Left lung (tissue), 10 donors: ENCODE data around the gene AKIP1. TPM values are rescaled to one million over a fixed set of nuclear protein-coding genes. Genes with fewer than 3 reads are reported as not detected.
"Not testable (repeated sequence)": the region's sequence is repeated elsewhere in the genome, so short reads cannot be mapped to it uniquely, and the experiment has no call there.

Source experiments
- ATAC-seq: fragments of 200-7000 bp; cut with Tn5 transposase; one replicate; pipeline ENCODE4 v1.9.1; 2020; ENCODE audit warnings: moderate library complexity
- DNase-seq, 4 donors: peaks; one replicate each; pipeline ENCODE4 v3.0.0-alpha.2; 2013 to 2020
- H3K27ac ChIP-seq, 2 donors: fragments of 200-600 bp; sonication (generic) in 1 of 2; one replicate each; pipeline versions ENCODE4 v1.5.0 to v1.8.0; 2020 to 2021
- H3K27me3 ChIP-seq, 2 donors: fragments of 200-600 bp; sonication (generic) in 1 of 2; one replicate each; pipeline versions ENCODE4 v1.5.0 to v1.8.0; 2020 to 2021
- H3K36me3 ChIP-seq, 2 donors: fragments of 200-600 bp; sonication (generic) in 1 of 2; one replicate each; pipeline versions ENCODE4 v1.5.0 to v1.8.0; 2020 to 2021
- H3K4me1 ChIP-seq, 2 donors: fragments of 200-600 bp; one replicate each; pipeline ENCODE4 v1.8.0; 2021
- H3K4me3 ChIP-seq, 2 donors: fragments of 200-600 bp; sonication (generic) in 1 of 2; one replicate each; pipeline versions ENCODE4 v1.5.0 to v1.8.0; 2020 to 2021; ENCODE audit warnings: mild to moderate bottlenecking in 1 of 2
- H3K9me3 ChIP-seq, 2 donors: fragments of 200-600 bp; sonication (generic) in 1 of 2; one replicate each; pipeline versions ENCODE4 v1.5.0 to v1.8.0; 2020 to 2021
- intact Hi-C, 2 donors: fragments of 100-400 bp; cut with DNase I; formaldehyde crosslinking; loops; one replicate each; pipeline versions ENCODE4 v1.11.2 to v1.14.2; 2022
- polyA plus RNA-seq, 6 donors: library from polyadenylated mRNA; unstranded; fragments of 120-200 nt; gene quantifications; one replicate each; pipeline ENCODE4 v1.2.1, GENCODE V29; 2013; ENCODE audit not compliant: insufficient read length in 6 of 6
- total RNA-seq, 2 donors: library from RNA; stranded (reverse); fragmentation: NEBNext Ultra II Directional; extraction: Animal tissue kit (Norgen Biotek cat#: 25700); gene quantifications; one replicate each; pipeline ENCODE4 v1.2.1, GENCODE V29; 2021
- TF ChIP-seq, protein P1 (sequence below), 2 donors: fragments of 200-600 bp; sonication (generic) in 1 of 2; IDR thresholded peaks; one replicate each; pipeline versions ENCODE4 v1.5.0 to v1.8.0; 2021; ENCODE audit warnings: antibody characterized with exemption in 2 of 2
- donor health status: DM: no; HTN: yes; CAD: no.
- donor health status: DM: no; HTN: no; CAD: no.

Gene AKIP1
- total and polyA plus RNA-seq, 8 donors: 20.1 to 29.1 (median 22.5) TPM

DNA sequence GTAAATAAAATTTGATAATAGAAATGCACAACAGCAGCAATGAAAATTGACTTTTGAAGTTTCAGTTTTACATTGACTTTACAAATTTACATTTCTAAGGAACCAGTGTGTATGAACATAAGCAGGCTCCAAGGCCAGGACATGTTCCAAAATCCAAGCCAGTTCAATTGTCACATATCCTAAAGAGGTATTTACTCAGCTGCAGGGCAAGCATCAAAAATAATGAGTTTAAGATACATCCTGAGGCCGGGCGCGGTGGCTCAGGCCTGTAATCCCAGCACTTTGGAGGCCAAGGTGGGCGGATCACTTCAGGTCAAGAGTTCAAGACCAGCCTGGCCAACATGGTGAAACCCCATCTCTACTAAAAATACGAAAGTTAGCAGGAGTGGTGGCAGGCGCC is 39.0 kb upstream of the AKIP1 start:
- TF ChIP-seq, protein P1, sequence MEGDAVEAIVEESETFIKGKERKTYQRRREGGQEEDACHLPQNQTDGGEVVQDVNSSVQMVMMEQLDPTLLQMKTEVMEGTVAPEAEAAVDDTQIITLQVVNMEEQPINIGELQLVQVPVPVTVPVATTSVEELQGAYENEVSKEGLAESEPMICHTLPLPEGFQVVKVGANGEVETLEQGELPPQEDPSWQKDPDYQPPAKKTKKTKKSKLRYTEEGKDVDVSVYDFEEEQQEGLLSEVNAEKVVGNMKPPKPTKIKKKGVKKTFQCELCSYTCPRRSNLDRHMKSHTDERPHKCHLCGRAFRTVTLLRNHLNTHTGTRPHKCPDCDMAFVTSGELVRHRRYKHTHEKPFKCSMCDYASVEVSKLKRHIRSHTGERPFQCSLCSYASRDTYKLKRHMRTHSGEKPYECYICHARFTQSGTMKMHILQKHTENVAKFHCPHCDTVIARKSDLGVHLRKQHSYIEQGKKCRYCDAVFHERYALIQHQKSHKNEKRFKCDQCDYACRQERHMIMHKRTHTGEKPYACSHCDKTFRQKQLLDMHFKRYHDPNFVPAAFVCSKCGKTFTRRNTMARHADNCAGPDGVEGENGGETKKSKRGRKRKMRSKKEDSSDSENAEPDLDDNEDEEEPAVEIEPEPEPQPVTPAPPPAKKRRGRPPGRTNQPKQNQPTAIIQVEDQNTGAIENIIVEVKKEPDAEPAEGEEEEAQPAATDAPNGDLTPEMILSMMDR (IDR thresholded peaks at IDR 0.05): no peak
- peak overlapping the region; percentile 86 to 92 for H3K27ac ChIP-seq
- H3K9me3 ChIP-seq: no peaks in the 10 kb centered on the region
- DNase-seq (no peak), ATAC-seq (no peak)
- peaks cover 14 to 53% of the 10 kb centered on the region in 2 donors for H3K4me1 ChIP-seq
- H3K27me3 ChIP-seq: peaks cover 0 to 41% of the 10 kb centered on the region in 2 donors
- H3K4me3 ChIP-seq: no peak overlapping the region
- intact Hi-C loops: no loop called here
- no peaks in the 10 kb centered on the region for H3K36me3 ChIP-seq

DNA sequence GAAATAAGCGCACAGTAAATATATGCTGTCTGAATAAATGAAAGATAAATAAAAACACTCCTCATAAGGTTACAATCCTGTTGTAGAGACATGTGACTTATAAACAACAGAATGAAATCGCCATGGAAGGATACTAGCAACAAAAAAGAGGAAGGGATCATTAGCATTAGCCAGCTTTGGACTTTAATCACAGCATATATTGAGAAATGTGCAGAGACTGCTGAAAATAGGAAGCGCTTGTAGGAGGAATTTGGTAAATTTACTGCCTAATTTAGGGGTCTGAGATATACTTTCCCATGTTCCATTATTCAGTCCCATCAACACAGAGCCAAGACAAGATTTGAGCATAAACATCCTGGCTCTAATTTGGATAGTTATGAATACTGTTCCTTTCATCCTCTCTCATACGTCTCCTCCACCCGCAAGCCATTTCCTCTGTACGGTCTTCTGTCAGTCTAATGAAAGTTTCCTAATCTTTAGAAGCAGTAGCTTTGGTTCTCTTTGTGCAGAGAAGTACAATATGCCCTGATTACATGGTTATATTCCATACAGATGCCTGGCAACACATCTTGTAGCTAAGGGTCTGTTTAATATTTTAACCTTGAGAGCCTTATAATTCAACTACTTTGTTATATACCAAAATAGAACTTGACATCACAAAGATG is 37.1 kb upstream of the AKIP1 start:
- no peak overlapping the region for H3K4me3 ChIP-seq
- peak in 1 of 4 donors; percentile 37 for DNase-seq
- TF ChIP-seq, protein P1 (IDR thresholded peaks at IDR 0.05): no peak
- ATAC-seq: no peak
- H3K27me3 ChIP-seq: peaks cover 0 to 41% of the 10 kb centered on the region in 2 donors
- intact Hi-C loops: no loop called here
- H3K36me3 ChIP-seq: no peaks in the 10 kb centered on the region
- peaks cover 8 to 41% of the 10 kb centered on the region in 2 donors for H3K4me1 ChIP-seq
- H3K27ac ChIP-seq: peak overlapping the region; percentile 15 to 39
- no peaks in the 10 kb centered on the region for H3K9me3 ChIP-seq

DNA sequence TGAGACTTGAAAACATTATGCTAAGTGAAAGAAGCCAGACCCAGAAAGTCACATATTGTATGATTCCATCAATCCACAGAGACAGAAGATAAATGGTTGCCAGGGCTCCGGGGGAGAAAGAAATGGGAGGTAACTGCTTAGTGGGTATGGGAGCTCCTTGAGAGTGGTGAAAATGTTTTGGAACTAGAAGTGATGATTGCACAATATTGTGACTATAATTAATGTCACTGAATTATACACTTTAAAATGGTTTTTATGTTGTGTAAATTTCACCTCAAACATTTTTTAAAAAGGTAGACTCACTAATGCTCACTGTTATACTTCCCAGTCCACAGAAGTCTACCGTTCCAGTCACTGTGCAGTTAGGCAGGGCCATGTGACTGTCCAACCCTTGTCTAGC is 32.2 kb upstream of the AKIP1 start:
- intact Hi-C loops: no loop called here
- Histone ChIP-seq H3K27me3 (no peaks in the 10 kb centered on the region), H3K4me3 (no peak overlapping the region), H3K4me1 (peaks cover 0 to 10% of the 10 kb centered on the region in 2 donors), H3K36me3 (no peaks in the 10 kb centered on the region), H3K27ac (no peak overlapping the region), H3K9me3 (no peaks in the 10 kb centered on the region)
- ATAC-seq: no peak
- no peak for DNase-seq
- TF ChIP-seq, protein P1 (IDR thresholded peaks at IDR 0.05): no peak

DNA sequence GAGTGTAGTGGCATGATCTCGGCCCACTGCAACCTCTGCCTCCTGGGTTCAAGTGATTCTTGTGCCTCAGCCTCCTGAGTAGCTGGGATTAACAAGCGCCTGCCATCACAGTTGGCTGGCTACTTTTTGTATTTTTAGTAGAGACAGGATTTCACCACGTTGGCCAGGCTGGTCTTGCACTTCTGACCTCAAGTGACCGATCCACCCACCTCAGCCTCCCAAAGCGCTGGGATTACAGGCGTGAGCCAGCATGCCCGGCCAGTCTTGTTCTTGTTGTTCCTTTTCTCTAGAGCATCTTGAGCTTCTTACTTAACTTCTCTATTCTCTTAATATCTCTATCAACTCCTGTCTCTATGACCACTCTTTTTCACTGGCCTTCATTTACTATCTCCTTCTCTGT is 29.4 kb upstream of the AKIP1 start:
- ATAC-seq, H3K27ac ChIP-seq, intact Hi-C loops, H3K4me3 ChIP-seq, H3K27me3 ChIP-seq, H3K36me3 ChIP-seq, H3K4me1 ChIP-seq, DNase-seq, H3K9me3 ChIP-seq: not testable (repeated sequence)

DNA sequence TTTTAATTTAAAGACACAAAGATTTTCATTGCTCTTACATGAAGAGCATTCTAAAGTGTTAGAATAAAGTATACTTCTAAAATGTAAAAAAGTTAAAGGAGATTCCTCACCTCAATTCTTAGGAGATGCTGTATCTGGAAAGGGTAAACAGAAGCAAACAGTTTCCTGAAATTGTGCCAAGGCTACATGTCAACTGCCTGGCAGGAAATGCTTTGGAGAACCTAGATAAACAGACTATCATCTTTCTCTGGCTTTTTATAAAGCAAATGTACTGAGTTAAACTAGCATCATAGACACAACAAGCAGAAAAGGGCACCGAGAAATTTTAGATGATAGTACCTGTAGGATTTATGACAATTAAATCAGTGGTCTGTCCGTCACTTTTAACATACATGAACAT is 24.7 kb upstream of the AKIP1 start:
- no peaks in the 10 kb centered on the region for H3K4me1 ChIP-seq
- H3K36me3 ChIP-seq: no peaks in the 10 kb centered on the region
- no peak overlapping the region for H3K4me3 ChIP-seq
- TF ChIP-seq, protein P1 (IDR thresholded peaks at IDR 0.05): no peak
- H3K27me3 ChIP-seq: no peaks in the 10 kb centered on the region
- intact Hi-C loops: no loop called here
- H3K27ac ChIP-seq: no peak overlapping the region
- ATAC-seq (no peak), DNase-seq (no peak)
- H3K9me3 ChIP-seq: peaks cover 0 to 5% of the 10 kb centered on the region in 2 donors

DNA sequence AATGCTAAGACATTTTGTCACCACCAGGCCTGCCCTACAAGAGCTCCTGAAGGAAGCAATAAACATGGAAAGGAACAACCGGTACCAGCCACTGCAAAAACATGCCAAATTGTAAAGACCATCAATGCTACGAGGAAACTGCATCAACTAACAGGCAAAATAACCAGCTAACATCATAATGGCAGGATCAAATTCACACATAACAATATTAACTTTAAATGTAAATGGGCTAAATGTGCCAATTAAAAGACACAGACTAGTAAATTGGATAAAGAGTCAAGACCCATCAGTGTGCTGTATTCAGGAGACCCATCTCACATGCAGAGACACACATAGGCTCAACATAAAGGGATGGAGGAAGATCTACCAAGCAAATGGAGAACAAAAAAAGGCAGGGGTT is 19.8 kb upstream of the AKIP1 start:
- H3K4me3 ChIP-seq, H3K36me3 ChIP-seq, H3K27ac ChIP-seq, intact Hi-C loops, H3K27me3 ChIP-seq, ATAC-seq, H3K4me1 ChIP-seq, DNase-seq, H3K9me3 ChIP-seq: not testable (repeated sequence)
